B cell (primary cell): ENCODE results near the gene MTFMT. TPM values are rescaled to one million over a fixed set of nuclear protein-coding genes. Genes with fewer than 3 reads are reported as not detected.

Experiments
- ATAC-seq: fragments of 200-7000 bp; cut with Tn5 transposase; one replicate; pipeline ENCODE4 v1.10.0; 2021; ENCODE audit warnings: low read depth, mild to moderate bottlenecking, moderate number of reproducible peaks, moderate library complexity
- CTCF ChIA-PET: fragments of 350-600 bp; sonication (Branson Sonifier 250); formaldehyde crosslinking; loops from one replicate; lab custom pipeline; 2021; ENCODE audit warnings: antibody characterized with exemption, inconsistent platforms; lab: Charles Lee
- POLR2A ChIA-PET: fragments of 350-600 bp; sonication (Branson Sonifier 250); formaldehyde crosslinking; loops from one replicate; lab custom pipeline; 2021; ENCODE audit warnings: antibody characterized with exemption; lab: Charles Lee
- DNase-seq: peaks from one replicate; pipeline ENCODE4 v3.0.0; 2013
- H2AFZ ChIP-seq: 2 replicates; pipeline ENCODE4 v1.6.1; 2012; ENCODE audit warnings: mild to moderate bottlenecking, low read depth, low read length; ENCODE audit not compliant: insufficient read depth, poor library complexity, severe bottlenecking
- H3K27ac ChIP-seq, 2 donors: 1 replicate in 1 of 2; 2 replicates in 1 of 2; pipeline ENCODE4 v1.5.1; 2012 to 2013; ENCODE audit warnings: low read length in 2 of 2, mild to moderate bottlenecking in 2 of 2, moderate library complexity in 1 of 2
- H3K27me3 ChIP-seq, 4 experiments: fragments of 200-600 bp in 1 of 4; sonication (generic) in 1 of 4; replicated peaks in 1 of 4; 1 replicate in 2 of 4; 2 replicates in 2 of 4; pipeline versions ENCODE4 v1.6.1 to v1.7.0; 2013 to 2016; ENCODE audit warnings: low read length in 3 of 4, mild to moderate bottlenecking in 2 of 4, mixed read lengths in 1 of 4, moderate library complexity in 1 of 4; ENCODE audit not compliant: insufficient read depth in 4 of 4, control insufficient read depth in 3 of 4; ENCODE audit errors: control extremely low read depth in 1 of 4
- H3K36me3 ChIP-seq, 2 experiments: replicated peaks in 1 of 2; 1 replicate in 1 of 2; 2 replicates in 1 of 2; pipeline versions ENCODE4 v1.6.1 to v1.7.1; 2013; ENCODE audit warnings: low read length in 1 of 2; ENCODE audit not compliant: insufficient read depth in 2 of 2, control insufficient read depth in 1 of 2; ENCODE audit errors: control extremely low read depth in 1 of 2, extremely low read depth in 1 of 2
- H3K4me1 ChIP-seq, 2 donors: fragments of 200-600 bp in 1 of 2; sonication (generic) in 1 of 2; 1 replicate in 1 of 2; 2 replicates in 1 of 2; pipeline versions ENCODE4 v1.5.1 to v1.6.1; 2013 to 2017; ENCODE audit warnings: low read length in 2 of 2; ENCODE audit not compliant: control insufficient read depth in 2 of 2, insufficient read depth in 2 of 2
- H3K4me2 ChIP-seq: replicated peaks from 2 replicates; pipeline ENCODE3; 2012; ENCODE audit warnings: mild to moderate bottlenecking, low read depth, low read length; ENCODE audit not compliant: poor library complexity, severe bottlenecking
- H3K4me3 ChIP-seq, 5 experiments: fragments of 200-600 bp in 1 of 5; sonication (generic) in 1 of 5; 1 replicate in 3 of 5; 2 replicates in 2 of 5; pipeline versions ENCODE4 v1.5.1 to v1.7.0; 2011 to 2016; ENCODE audit warnings: low read length in 4 of 5, mild to moderate bottlenecking in 4 of 5, low read depth in 2 of 5, control low read depth in 1 of 5, moderate library complexity in 1 of 5; ENCODE audit not compliant: insufficient read depth in 1 of 5; ENCODE audit errors: control extremely low read depth in 1 of 5, extremely low read depth in 1 of 5
- H3K79me2 ChIP-seq: fragments of 200-600 bp; sonication (generic); one replicate; pipeline ENCODE4 v1.6.0; 2016; ENCODE audit warnings: low read length; ENCODE audit not compliant: control insufficient read depth, insufficient read depth
- H3K9ac ChIP-seq: fragments of 200-600 bp; sonication (generic); 2 replicates; pipeline ENCODE4 v1.6.1; 2017; ENCODE audit warnings: mild to moderate bottlenecking, low read length, moderate library complexity
- H3K9me3 ChIP-seq, 3 donors: one replicate each; pipeline versions ENCODE4 v1.6.1 to v1.7.1; 2013; ENCODE audit warnings: low read length in 2 of 3; ENCODE audit not compliant: control insufficient read depth in 2 of 3, insufficient read depth in 1 of 3; ENCODE audit errors: control extremely low read depth in 1 of 3
- H4K20me1 ChIP-seq: 2 replicates; pipeline ENCODE4 v1.6.0; 2012; ENCODE audit warnings: mild to moderate bottlenecking, low read length; ENCODE audit not compliant: insufficient read depth, control insufficient read depth, poor library complexity, severe bottlenecking
- H3K27ac Mint-ChIP-seq: one replicate; pipeline ENCODE4 v1.8.0; 2021; ENCODE audit warnings: mixed read lengths
- H3K27me3 Mint-ChIP-seq: one replicate; pipeline ENCODE4 v1.8.0; 2021; ENCODE audit warnings: mixed read lengths
- H3K4me1 Mint-ChIP-seq: one replicate; pipeline ENCODE4 v1.8.0; 2021; ENCODE audit warnings: mixed read lengths
- H3K4me3 Mint-ChIP-seq: one replicate; pipeline ENCODE4 v1.8.0; 2021; ENCODE audit warnings: mixed read lengths
- H3K9me3 Mint-ChIP-seq: one replicate; pipeline ENCODE4 v1.8.0; 2022; ENCODE audit warnings: mixed read lengths; ENCODE audit not compliant: insufficient read depth
- CTCF ChIP-seq: fragments of 200-600 bp; IDR thresholded peaks from one replicate; pipeline ENCODE4 v1.8.0; 2022; ENCODE audit warnings: antibody characterized with exemption, mild to moderate bottlenecking
- EZH2 ChIP-seq: IDR thresholded peaks from 2 replicates; pipeline ENCODE4 v1.6.1; 2012; ENCODE audit warnings: borderline replicate concordance, low read depth, mild to moderate bottlenecking, moderate library complexity, low read length; ENCODE audit not compliant: insufficient read depth, poor library complexity, severe bottlenecking
- WGBS: methylation state at CpG from one replicate; pipeline ENCODE4 v1.1.5; 2013; ENCODE audit warnings: missing lambda C conversion rate; ENCODE audit not compliant: insufficient coverage; 5-methylcytosine and 5-hydroxymethylcytosine counted together
- intact Hi-C: fragments of 100-400 bp; cut with micrococcal nuclease; formaldehyde crosslinking; loops from one replicate; pipeline ENCODE4 v1.10.0; 2022
- polyA plus RNA-seq: library from polyadenylated mRNA; depleted of rRNA; stranded (reverse); fragments of >200 nt; gene quantifications from 2 replicates; pipeline ENCODE4 v1.2.3, GENCODE V29; 2012
- total RNA-seq, 2 donors: library from RNA; stranded (reverse); fragments of 120-200 nt in 1 of 2; gene quantifications; 1 replicate in 1 of 2; 2 replicates in 1 of 2; pipeline versions ENCODE4 v1.2.3 to v1.2.4, GENCODE V29; 2013 to 2022

Gene MTFMT
- total and polyA plus RNA-seq, 2 donors (not counting 1 experiment from before 2014, with no cell fraction given), result 10.0 to 14.3 TPM

GRCh38 chr15:65059369-65059750 is 29.9 kb upstream of the MTFMT start:
- Mint-ChIP-seq H3K4me1 (no peaks in the 10 kb centered on the region), H3K27ac (no peak overlapping the region), H3K9me3 (no peaks in the 10 kb centered on the region), H3K4me3 (no peak overlapping the region), H3K27me3 (peaks cover 4% of the 10 kb centered on the region)
- WGBS, result 80% methylated on average over 3 of the region's 3 CpGs
- Histone ChIP-seq H3K79me2 (no peaks in the 10 kb centered on the region), H2AFZ (no peak overlapping the region), H3K4me1 (peaks cover 0 to 2% of the 10 kb centered on the region in 2 donors), H4K20me1 (no peaks in the 10 kb centered on the region), H3K27ac (no peak overlapping the region), H3K9me3 (peaks cover 0 to 4% (median 0%) of the 10 kb centered on the region in 3 donors), H3K27me3 (peaks cover 0 to 2% (median 0%) of the 10 kb centered on the region in 4 experiments), H3K36me3 (no peaks in the 10 kb centered on the region), H3K9ac (no peak overlapping the region), H3K4me2 (no peak overlapping the region), H3K4me3 (no peak overlapping the region)
- ChIA-PET CTCF (no interaction called here), POLR2A (no interaction called here)
- no peak for ATAC-seq
- no peak for TF ChIP-seq EZH2
- TF ChIP-seq CTCF, result no peak
- intact Hi-C loops, result no loop called here
- no peak for DNase-seq

- H3K27me3 ChIP-seq, result peaks cover 0 to 2% (median 0%) of the 10 kb centered on the region in 4 experiments
- Mint-ChIP-seq H3K9me3 (no peaks in the 10 kb centered on the region), H3K27me3 (peaks cover 4% of the 10 kb centered on the region), H3K27ac (no peak overlapping the region), H3K4me3 (no peak overlapping the region), H3K4me1 (no peaks in the 10 kb centered on the region)
- ChIA-PET CTCF (no interaction called here), POLR2A (no interaction called here)
- no peak overlapping the region for H3K4me3 ChIP-seq
- H3K79me2 ChIP-seq, result no peaks in the 10 kb centered on the region
- no peaks in the 10 kb centered on the region for H3K36me3 ChIP-seq
- no peak overlapping the region for H3K27ac ChIP-seq
- peaks cover 0 to 3% of the 10 kb centered on the region in 2 donors for H3K4me1 ChIP-seq
- H2AFZ ChIP-seq, result no peak overlapping the region
- intact Hi-C loops, result no loop called here
- H3K9ac ChIP-seq, result no peak overlapping the region
- no peak overlapping the region for H3K4me2 ChIP-seq
- WGBS, result 97% methylated on average over 11 of the region's 16 CpGs
- DNase-seq (no peak), ATAC-seq (no peak)
- H3K9me3 ChIP-seq, result peaks cover 0 to 4% (median 0%) of the 10 kb centered on the region in 3 donors
- no peak for TF ChIP-seq EZH2
- TF ChIP-seq CTCF, result no peak
- no peaks in the 10 kb centered on the region for H4K20me1 ChIP-seq
Observed at GRCh38 chr15:65058394-65059368, 29.2 kb upstream of the MTFMT start.
